Gastrocnemius medialis (tissue), 4 donors: ENCODE data around the gene HIRIP3. TPM values are rescaled to one million over a fixed set of nuclear protein-coding genes. Genes with fewer than 3 reads are reported as not detected.

Experiments
- ATAC-seq, 2 donors: fragments of 150-250 bp; one replicate each; pipeline ENCODE4 v1.9.1; 2016
- DNase-seq, 2 donors: peaks; one replicate each; pipeline ENCODE4 v3.0.0-alpha.2; 2019
- H3K27ac ChIP-seq, 4 donors: fragments of 200-600 bp; sonication (generic); 1 replicate in 1 of 4; 2 replicates in 3 of 4; pipeline ENCODE4 v1.5.1; 2016 to 2018; ENCODE audit warnings: mild to moderate bottlenecking in 2 of 4, moderate library complexity in 1 of 4
- H3K27me3 ChIP-seq, 3 donors: fragments of 200-600 bp; sonication (generic) in 2 of 3; 1 replicate in 1 of 3; 2 replicates in 2 of 3; pipeline versions ENCODE4 v1.5.1 to v1.6.0; 2016 to 2019; ENCODE audit warnings: mild to moderate bottlenecking in 1 of 3, moderate library complexity in 1 of 3
- H3K36me3 ChIP-seq, 2 donors: fragments of 200-600 bp; sonication (generic) in 1 of 2; one replicate each; pipeline ENCODE4 v1.5.1; 2017 to 2018
- H3K4me1 ChIP-seq, 2 donors: fragments of 200-600 bp; sonication (generic) in 1 of 2; one replicate each; pipeline ENCODE4 v1.5.1; 2016 to 2017; ENCODE audit warnings: mild to moderate bottlenecking in 2 of 2
- H3K4me3 ChIP-seq, 4 donors: fragments of 200-600 bp; sonication (generic) in 3 of 4; 1 replicate in 1 of 4; 2 replicates in 3 of 4; pipeline ENCODE4 v1.5.1; 2016 to 2019; ENCODE audit warnings: mild to moderate bottlenecking in 2 of 4
- H3K9me3 ChIP-seq, 3 donors: fragments of 200-600 bp; sonication (generic) in 2 of 3; 1 replicate in 1 of 3; 2 replicates in 2 of 3; pipeline ENCODE4 v1.5.1; 2016 to 2019
- CTCF ChIP-seq, 5 experiments: fragments of 450-650 bp in 3 of 5; fragments of 200-600 bp in 2 of 5; sonication (generic) in 2 of 5; IDR thresholded peaks in 4 of 5; conservative IDR thresholded peaks in 1 of 5; 1 replicate in 4 of 5; 2 replicates in 1 of 5; pipeline ENCODE4 v1.5.1; 2016 to 2019; ENCODE audit warnings: antibody characterized with exemption in 5 of 5, mild to moderate bottlenecking in 3 of 5, moderate library complexity in 3 of 5
- POLR2A ChIP-seq, 2 donors: fragments of 450-650 bp; IDR thresholded peaks; one replicate each; pipeline ENCODE4 v1.6.1; 2017; ENCODE audit warnings: antibody characterized with exemption in 2 of 2, mild to moderate bottlenecking in 2 of 2, moderate library complexity in 2 of 2
- in situ Hi-C, 4 donors: fragments of 200-750 bp; cut with MboI; loops; one replicate each; pipeline versions ENCODE4 v1.15.0 to v1.8.0; 2017; ENCODE audit warnings: low sequenced_read_pairs in 4 of 4
- intact Hi-C: fragments of 100-400 bp; cut with DNase I; formaldehyde crosslinking; loops from one replicate; pipeline ENCODE4 v1.15.1; 2023; ENCODE audit warnings: low total_unique reads
- total RNA-seq, 4 donors: library from RNA; depleted of rRNA; stranded (reverse); fragments of >200 nt; gene quantifications; one replicate each; pipeline versions ENCODE4 v1.1.0 to v1.2.3, GENCODE V29; 2016

The HIRIP3 gene
- total RNA-seq, 4 donors from 2014 or later: 13.5 to 25.6 (median 17.2) TPM

GRCh38 chr16:30032083-30032819, 36.8 kb upstream of the HIRIP3 start:
- ATAC-seq: peak in 1 of 2 donors; percentile 53
- Histone ChIP-seq H3K27ac (no peak overlapping the region), H3K36me3 (no peaks in the 10 kb centered on the region), H3K4me3 (no peak overlapping the region), H3K27me3 (peaks cover 30 to 55% (median 39%) of the 10 kb centered on the region in 3 donors), H3K9me3 (no peaks in the 10 kb centered on the region), H3K4me1 (peaks cover 0 to 15% of the 10 kb centered on the region in 2 donors)
- peak in 1 of 2 donors; percentile 42 for DNase-seq
- in situ Hi-C loops (loop anchor here in 1 of 4 donors (25.0 kb wide), 1 partner anchor 345 kb away; the partner anchor contains the start of gene QPRT), intact Hi-C loops (no loop called here)
- TF ChIP-seq CTCF (IDR thresholded peaks at IDR 0.05 in 4 of 5, conservative IDR thresholded peaks at IDR 0.05 in 1 of 5): peak; percentile 5 to 70 (median 52)
- no peak for TF ChIP-seq POLR2A (IDR thresholded peaks at IDR 0.05)

GRCh38 chr16:30031477-30031918, 36.1 kb upstream of the HIRIP3 start:
- peaks cover 0 to 15% of the 10 kb centered on the region in 2 donors for H3K4me1 ChIP-seq
- no peaks in the 10 kb centered on the region for H3K36me3 ChIP-seq
- DNase-seq (no peak), ATAC-seq (no peak)
- H3K27ac ChIP-seq: no peak overlapping the region
- intact Hi-C loops (no loop called here), in situ Hi-C loops (loop anchor here in 1 of 4 donors (25.0 kb wide), 1 partner anchor 344 kb away; the partner anchor contains the start of gene QPRT)
- TF ChIP-seq POLR2A (IDR thresholded peaks at IDR 0.05): no peak
- no peak for TF ChIP-seq CTCF (IDR thresholded peaks at IDR 0.05 in 4 of 5, conservative IDR thresholded peaks at IDR 0.05 in 1 of 5)
- H3K4me3 ChIP-seq: peak overlapping the region in 2 of 4 donors; percentile 28
- H3K27me3 ChIP-seq: peaks cover 30 to 55% (median 39%) of the 10 kb centered on the region in 3 donors
- no peaks in the 10 kb centered on the region for H3K9me3 ChIP-seq

GRCh38 chr16:30030841-30031413, 35.5 kb upstream of the HIRIP3 start, which contains the start of gene TLCD3B:
TSS of gene TLCD3B (minus strand) at chr16:30031271. CDS start at chr16:30030527, 744 bp downstream.
- Histone ChIP-seq H3K9me3 (no peaks in the 10 kb centered on the region), H3K27ac (no peak within 1 kb of the TSS), H3K27me3 (peaks cover 30 to 55% (median 34%) of the 10 kb centered on the region in 3 donors), H3K36me3 (no peaks in the 10 kb centered on the region), H3K4me3 (peak within 1 kb of the TSS in 3 of 4 donors; percentile 24 to 28 (median 28)), H3K4me1 (peaks cover 0 to 15% of the 10 kb centered on the region in 2 donors)
- TF ChIP-seq POLR2A (IDR thresholded peaks at IDR 0.05) (no peak), CTCF (IDR thresholded peaks at IDR 0.05 in 4 of 5, conservative IDR thresholded peaks at IDR 0.05 in 1 of 5) (no peak)
- intact Hi-C loops (no loop called here), in situ Hi-C loops (loop anchor here in 1 of 4 donors (25.0 kb wide), 1 partner anchor 344 kb away; the partner anchor contains the start of gene QPRT)
- ATAC-seq (no peak), DNase-seq (no peak)

- intact Hi-C loops: no loop called here
- H3K27ac ChIP-seq: no peak overlapping the region
- no peak for DNase-seq
- H3K9me3 ChIP-seq: no peaks in the 10 kb centered on the region
- H3K4me3 ChIP-seq: no peak overlapping the region
- H3K27me3 ChIP-seq: peaks cover 30 to 54% (median 34%) of the 10 kb centered on the region in 3 donors
- no peak for ATAC-seq
- TF ChIP-seq CTCF (IDR thresholded peaks at IDR 0.05 in 4 of 5, conservative IDR thresholded peaks at IDR 0.05 in 1 of 5) (no peak), POLR2A (IDR thresholded peaks at IDR 0.05) (no peak)
- in situ Hi-C loops: loop anchor here in 1 of 4 donors (25.0 kb wide), 1 partner anchor 343 kb away; the partner anchor contains the start of gene QPRT
- peaks cover 0 to 15% of the 10 kb centered on the region in 2 donors for H3K4me1 ChIP-seq
- H3K36me3 ChIP-seq: no peaks in the 10 kb centered on the region
Observed at GRCh38 chr16:30030011-30030685, 34.7 kb upstream of the HIRIP3 start.
